ENCODE results near the gene DDI2.
"Not testable (repeated sequence)": the region's sequence is repeated elsewhere in the genome, so short reads cannot be mapped to it uniquely, and the experiment has no call there.

DNA sequence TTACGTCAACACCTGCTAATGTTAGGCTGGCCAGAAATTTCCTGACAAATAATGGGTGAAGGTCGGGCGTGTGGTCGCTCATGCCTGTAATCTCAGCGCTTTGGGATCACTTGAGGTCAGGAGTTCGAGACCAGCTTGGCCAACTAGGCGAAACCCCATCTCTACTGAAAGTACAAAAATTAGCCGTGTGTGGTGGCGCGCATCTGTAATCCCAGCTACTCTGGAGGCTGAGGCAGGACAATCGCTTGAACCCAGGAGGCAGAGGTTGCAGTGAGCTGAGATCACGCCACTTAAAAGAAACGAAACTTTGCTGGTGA, 13.3 kb upstream of the DDI2 start:
- TF ChIP-seq, protein P1, sequence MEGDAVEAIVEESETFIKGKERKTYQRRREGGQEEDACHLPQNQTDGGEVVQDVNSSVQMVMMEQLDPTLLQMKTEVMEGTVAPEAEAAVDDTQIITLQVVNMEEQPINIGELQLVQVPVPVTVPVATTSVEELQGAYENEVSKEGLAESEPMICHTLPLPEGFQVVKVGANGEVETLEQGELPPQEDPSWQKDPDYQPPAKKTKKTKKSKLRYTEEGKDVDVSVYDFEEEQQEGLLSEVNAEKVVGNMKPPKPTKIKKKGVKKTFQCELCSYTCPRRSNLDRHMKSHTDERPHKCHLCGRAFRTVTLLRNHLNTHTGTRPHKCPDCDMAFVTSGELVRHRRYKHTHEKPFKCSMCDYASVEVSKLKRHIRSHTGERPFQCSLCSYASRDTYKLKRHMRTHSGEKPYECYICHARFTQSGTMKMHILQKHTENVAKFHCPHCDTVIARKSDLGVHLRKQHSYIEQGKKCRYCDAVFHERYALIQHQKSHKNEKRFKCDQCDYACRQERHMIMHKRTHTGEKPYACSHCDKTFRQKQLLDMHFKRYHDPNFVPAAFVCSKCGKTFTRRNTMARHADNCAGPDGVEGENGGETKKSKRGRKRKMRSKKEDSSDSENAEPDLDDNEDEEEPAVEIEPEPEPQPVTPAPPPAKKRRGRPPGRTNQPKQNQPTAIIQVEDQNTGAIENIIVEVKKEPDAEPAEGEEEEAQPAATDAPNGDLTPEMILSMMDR (IDR thresholded peaks at IDR 0.05), result not testable (repeated sequence)
- TF ChIP-seq POLR2A (IDR thresholded peaks at IDR 0.05), result not testable (repeated sequence)

Measured in heart left ventricle (tissue), 13 donors.